ENCODE results near the gene MED29. TPM values are rescaled to one million over a fixed set of nuclear protein-coding genes. Genes with fewer than 3 reads are reported as not detected.
A peak's percentile ranks its signal among the peaks of the same experiment; 100 is the strongest.

MED29 gene
- total RNA-seq, 1 experiment from 2014 or later, result 739 TPM

DNA sequence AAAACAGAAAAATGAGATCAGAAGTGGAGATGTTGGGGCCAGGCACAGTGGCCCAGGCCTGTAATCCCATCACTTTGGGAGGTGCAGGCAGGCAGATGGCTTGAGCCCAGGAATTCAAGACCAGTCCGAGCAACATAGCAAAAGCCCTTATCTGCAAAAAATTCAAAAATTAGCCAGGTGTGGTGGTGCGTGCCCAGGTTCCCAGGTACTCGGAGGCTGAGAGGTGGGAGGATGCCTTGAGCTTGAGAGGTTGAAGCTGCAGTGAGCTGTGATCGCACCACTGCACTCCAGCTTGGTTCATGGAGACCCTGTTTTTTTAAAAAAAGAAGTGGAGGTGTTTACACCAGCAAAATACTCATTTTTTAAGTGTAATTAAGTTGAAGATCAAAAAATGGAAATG lies 8.9 kb downstream of the MED29 start:
- TF ChIP-seq SIN3A (IDR thresholded peaks at IDR 0.05; ENCODE audit: borderline replicate concordance, insufficient read depth, low read depth, low read length), result no peak
- TF ChIP-seq, protein P1, sequence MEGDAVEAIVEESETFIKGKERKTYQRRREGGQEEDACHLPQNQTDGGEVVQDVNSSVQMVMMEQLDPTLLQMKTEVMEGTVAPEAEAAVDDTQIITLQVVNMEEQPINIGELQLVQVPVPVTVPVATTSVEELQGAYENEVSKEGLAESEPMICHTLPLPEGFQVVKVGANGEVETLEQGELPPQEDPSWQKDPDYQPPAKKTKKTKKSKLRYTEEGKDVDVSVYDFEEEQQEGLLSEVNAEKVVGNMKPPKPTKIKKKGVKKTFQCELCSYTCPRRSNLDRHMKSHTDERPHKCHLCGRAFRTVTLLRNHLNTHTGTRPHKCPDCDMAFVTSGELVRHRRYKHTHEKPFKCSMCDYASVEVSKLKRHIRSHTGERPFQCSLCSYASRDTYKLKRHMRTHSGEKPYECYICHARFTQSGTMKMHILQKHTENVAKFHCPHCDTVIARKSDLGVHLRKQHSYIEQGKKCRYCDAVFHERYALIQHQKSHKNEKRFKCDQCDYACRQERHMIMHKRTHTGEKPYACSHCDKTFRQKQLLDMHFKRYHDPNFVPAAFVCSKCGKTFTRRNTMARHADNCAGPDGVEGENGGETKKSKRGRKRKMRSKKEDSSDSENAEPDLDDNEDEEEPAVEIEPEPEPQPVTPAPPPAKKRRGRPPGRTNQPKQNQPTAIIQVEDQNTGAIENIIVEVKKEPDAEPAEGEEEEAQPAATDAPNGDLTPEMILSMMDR (IDR thresholded peaks at IDR 0.05), result no peak
- TF ChIP-seq TCF7L2 (IDR thresholded peaks at IDR 0.05; ENCODE audit: low read depth, low read length), result no peak
- TF ChIP-seq, protein P2, sequence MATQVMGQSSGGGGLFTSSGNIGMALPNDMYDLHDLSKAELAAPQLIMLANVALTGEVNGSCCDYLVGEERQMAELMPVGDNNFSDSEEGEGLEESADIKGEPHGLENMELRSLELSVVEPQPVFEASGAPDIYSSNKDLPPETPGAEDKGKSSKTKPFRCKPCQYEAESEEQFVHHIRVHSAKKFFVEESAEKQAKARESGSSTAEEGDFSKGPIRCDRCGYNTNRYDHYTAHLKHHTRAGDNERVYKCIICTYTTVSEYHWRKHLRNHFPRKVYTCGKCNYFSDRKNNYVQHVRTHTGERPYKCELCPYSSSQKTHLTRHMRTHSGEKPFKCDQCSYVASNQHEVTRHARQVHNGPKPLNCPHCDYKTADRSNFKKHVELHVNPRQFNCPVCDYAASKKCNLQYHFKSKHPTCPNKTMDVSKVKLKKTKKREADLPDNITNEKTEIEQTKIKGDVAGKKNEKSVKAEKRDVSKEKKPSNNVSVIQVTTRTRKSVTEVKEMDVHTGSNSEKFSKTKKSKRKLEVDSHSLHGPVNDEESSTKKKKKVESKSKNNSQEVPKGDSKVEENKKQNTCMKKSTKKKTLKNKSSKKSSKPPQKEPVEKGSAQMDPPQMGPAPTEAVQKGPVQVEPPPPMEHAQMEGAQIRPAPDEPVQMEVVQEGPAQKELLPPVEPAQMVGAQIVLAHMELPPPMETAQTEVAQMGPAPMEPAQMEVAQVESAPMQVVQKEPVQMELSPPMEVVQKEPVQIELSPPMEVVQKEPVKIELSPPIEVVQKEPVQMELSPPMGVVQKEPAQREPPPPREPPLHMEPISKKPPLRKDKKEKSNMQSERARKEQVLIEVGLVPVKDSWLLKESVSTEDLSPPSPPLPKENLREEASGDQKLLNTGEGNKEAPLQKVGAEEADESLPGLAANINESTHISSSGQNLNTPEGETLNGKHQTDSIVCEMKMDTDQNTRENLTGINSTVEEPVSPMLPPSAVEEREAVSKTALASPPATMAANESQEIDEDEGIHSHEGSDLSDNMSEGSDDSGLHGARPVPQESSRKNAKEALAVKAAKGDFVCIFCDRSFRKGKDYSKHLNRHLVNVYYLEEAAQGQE (IDR thresholded peaks at IDR 0.05; ENCODE audit: insufficient read depth in 1 of 2, low read depth in 2 of 2, low read length in 1 of 2), result no peak
- no peak for TF ChIP-seq POLR2AphosphoS5 (IDR thresholded peaks at IDR 0.05; ENCODE audit: low read depth, low read length)
- Histone ChIP-seq H3K4me1 (ENCODE audit: control insufficient read depth, insufficient read depth, low read length) (peaks cover 75% of the 10 kb centered on the region), H3K36me3 (ENCODE audit: control insufficient read depth, insufficient read depth, low read length) (peaks cover 3% of the 10 kb centered on the region; the same call in 1 of the 2 replicates), H3K27me3 (ENCODE audit: control insufficient read depth, insufficient read depth, low read length) (no peaks in the 10 kb centered on the region), H3K9me3 (ENCODE audit: control insufficient read depth, insufficient read depth, low read depth, low read length) (no peaks in the 10 kb centered on the region), H3K27ac (ENCODE audit: low read length) (peak overlapping the region; percentile 0), H3K4me3 (ENCODE audit: low read depth in 2 of 2, low read length in 2 of 2) (no peak overlapping the region)
- ATAC-seq (no peak), DNase-seq (ENCODE audit: low read depth, low spot score) (no peak)
- in situ Hi-C loops (cut with HindIII; ENCODE audit: low pct_unique_long_range_greater_than_20kb, low sequenced_read_pairs) (no loop called here), intact Hi-C loops (cut with micrococcal nuclease; ENCODE audit: unreplicated experiment) (no loop called here)
- no TSS peak for BruUV-seq (replicated peaks)
- CTCF ChIA-PET, result interaction anchor here (0.6 to 7.4 kb wide), 7 partner anchors 8 to 132 kb away, joined by 3 to 280 read pairs (median 9); partner anchors contain the start of genes EID2B, MED29, PAF1 and PLEKHG2
- POLR2A ChIA-PET, result interaction anchor here (0.6 to 15.7 kb wide), 9 partner anchors 9 to 34 kb away, joined by 3 to 524 read pairs (median 32); partner anchors contain the start of genes MED29, PAF1, PLEKHG2 and RPS16

DNA sequence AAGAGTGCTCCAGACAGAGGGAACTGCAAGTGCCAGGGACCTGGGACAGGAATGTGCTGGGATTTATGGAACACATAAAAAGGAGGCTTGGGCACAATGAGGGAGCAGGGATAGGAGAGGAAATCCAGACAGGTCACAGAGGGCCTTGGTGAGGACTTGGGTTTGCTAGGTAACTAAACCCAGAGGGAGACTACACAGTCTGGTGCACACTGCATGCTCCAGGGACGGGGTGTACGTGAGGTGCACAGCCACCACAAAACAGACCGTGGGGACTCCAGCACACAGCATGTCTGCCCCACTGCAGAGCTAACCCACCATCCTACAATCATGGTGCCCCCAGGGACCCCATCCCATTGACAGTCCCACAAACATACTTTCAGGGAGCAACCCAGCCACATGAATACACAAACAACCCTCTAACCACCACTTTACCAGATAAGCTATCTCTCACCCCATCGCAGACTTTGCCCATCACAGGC lies 9.9 kb downstream of the MED29 start:
- POLR2A ChIA-PET, result interaction anchor here (0.5 to 15.7 kb wide), 20 partner anchors 8 to 761 kb away, joined by 3 to 524 read pairs (median 4); partner anchors contain the start of genes IFNL1, MED29, PAF1 and PLEKHG2
- intact Hi-C loops (cut with micrococcal nuclease; ENCODE audit: unreplicated experiment) (no loop called here), in situ Hi-C loops (cut with HindIII; ENCODE audit: low pct_unique_long_range_greater_than_20kb, low sequenced_read_pairs) (no loop called here)
- ATAC-seq, result peak; percentile 2
- no peak for DNase-seq (ENCODE audit: low read depth, low spot score)
- no peak for TF ChIP-seq SIN3A (IDR thresholded peaks at IDR 0.05; ENCODE audit: borderline replicate concordance, insufficient read depth, low read depth, low read length)
- TF ChIP-seq, protein P1 (IDR thresholded peaks at IDR 0.05), result no peak
- no peak for TF ChIP-seq TCF7L2 (IDR thresholded peaks at IDR 0.05; ENCODE audit: low read depth, low read length)
- TF ChIP-seq, protein P2 (IDR thresholded peaks at IDR 0.05; ENCODE audit: insufficient read depth in 1 of 2, low read depth in 2 of 2, low read length in 1 of 2), result no peak
- TF ChIP-seq POLR2AphosphoS5 (IDR thresholded peaks at IDR 0.05; ENCODE audit: low read depth, low read length), result no peak
- CTCF ChIA-PET, result interaction anchor here (0.6 to 7.4 kb wide), 14 partner anchors 10 to 754 kb away, joined by 3 to 280 read pairs (median 7); partner anchors contain the start of genes EID2B, MED29, PAF1 and PLEKHG2
- H3K4me3 ChIP-seq (ENCODE audit: low read depth in 2 of 2, low read length in 2 of 2), result peak overlapping the region in 1 of 2 experiments; percentile 55; a peak in 2 of 4 replicates
- peak overlapping the region; percentile 90 for H3K27ac ChIP-seq (ENCODE audit: low read length)
- H3K4me1 ChIP-seq (ENCODE audit: control insufficient read depth, insufficient read depth, low read length), result peaks cover 86% of the 10 kb centered on the region
- no TSS peak for BruUV-seq (replicated peaks)
- no peaks in the 10 kb centered on the region for H3K9me3 ChIP-seq (ENCODE audit: control insufficient read depth, insufficient read depth, low read depth, low read length)
- no peaks in the 10 kb centered on the region for H3K27me3 ChIP-seq (ENCODE audit: control insufficient read depth, insufficient read depth, low read length)
- H3K36me3 ChIP-seq (ENCODE audit: control insufficient read depth, insufficient read depth, low read length), result no peaks in the 10 kb centered on the region
